C4-2B (cell line): ENCODE measurements around the gene WBP2.

Experiments used
- CTCF ChIP-seq: fragments of 450-650 bp; conservative IDR thresholded peaks from 2 replicates; pipeline ENCODE4 v1.5.1; 2017; ENCODE audit warnings: mild to moderate bottlenecking
- ZFX ChIP-seq: fragments of 450-650 bp; IDR thresholded peaks from 2 replicates; pipeline ENCODE4 v1.6.1; 2017

- TF ChIP-seq CTCF (no peak), ZFX (no peak)
Observed at GRCh38 chr17:75838410-75838809, 16.7 kb downstream of the WBP2 start.
